CD4-positive, alpha-beta T cell (primary cell): Measurements from ENCODE around the gene CTNNA2. TPM values are rescaled to one million over a fixed set of nuclear protein-coding genes. Genes with fewer than 3 reads are reported as not detected.

Experiments used
- ATAC-seq: fragments of 200-7000 bp; cut with Tn5 transposase; one replicate; pipeline ENCODE4 v1.10.0; 2022; ENCODE audit warnings: mild to moderate bottlenecking; ENCODE audit not compliant: poor library complexity
- CTCF ChIA-PET: fragments of 350-600 bp; sonication (Branson Sonifier 250); formaldehyde crosslinking; loops from one replicate; lab custom pipeline; 2021; ENCODE audit warnings: antibody characterized with exemption, inconsistent platforms; lab: Charles Lee
- POLR2A ChIA-PET: fragments of 350-600 bp; sonication (Branson Sonifier 250); formaldehyde crosslinking; loops from one replicate; lab custom pipeline; 2021; ENCODE audit warnings: antibody characterized with exemption, inconsistent platforms; lab: Charles Lee
- DNase-seq, 14 experiments: peaks; one replicate each; pipeline ENCODE4 v3.0.0-alpha.2; 2013 to 2020; ENCODE audit warnings: mixed read lengths in 2 of 14
- H3K27ac ChIP-seq, 2 donors: one replicate each; pipeline versions ENCODE4 v1.5.1 to v1.7.0; 2013; ENCODE audit warnings: low read length in 2 of 2, low read depth in 1 of 2, mild to moderate bottlenecking in 1 of 2
- H3K27me3 ChIP-seq, 2 experiments: 1 replicate in 1 of 2; 2 replicates in 1 of 2; pipeline versions ENCODE4 v1.6.1 to v1.7.0; 2013; ENCODE audit warnings: low read length in 2 of 2, control low read depth in 1 of 2, mild to moderate bottlenecking in 1 of 2, moderate library complexity in 1 of 2; ENCODE audit not compliant: insufficient read depth in 2 of 2, control insufficient read depth in 1 of 2
- H3K36me3 ChIP-seq: one replicate; pipeline ENCODE4 v1.6.1; 2013; ENCODE audit warnings: low read length, control low read depth; ENCODE audit not compliant: insufficient read depth
- H3K4me1 ChIP-seq: one replicate; pipeline ENCODE4 v1.6.1; 2013; ENCODE audit warnings: low read length, control low read depth; ENCODE audit not compliant: insufficient read depth
- H3K4me3 ChIP-seq: one replicate; pipeline ENCODE4 v1.5.1; 2013; ENCODE audit warnings: mild to moderate bottlenecking, low read length, moderate library complexity
- H3K9me3 ChIP-seq, 2 experiments: 1 replicate in 1 of 2; 2 replicates in 1 of 2; pipeline versions ENCODE4 v1.6.1 to v1.7.0; 2013; ENCODE audit warnings: low read length in 2 of 2, mild to moderate bottlenecking in 2 of 2, control low read depth in 1 of 2, moderate library complexity in 1 of 2; ENCODE audit not compliant: control insufficient read depth in 1 of 2, insufficient read depth in 1 of 2
- H3K27ac Mint-ChIP-seq: one replicate; pipeline ENCODE4 v1.8.0; 2020; ENCODE audit warnings: mixed read lengths
- H3K27me3 Mint-ChIP-seq: one replicate; pipeline ENCODE4 v1.8.0; 2021; ENCODE audit warnings: mixed read lengths
- H3K36me3 Mint-ChIP-seq: one replicate; pipeline ENCODE4 v1.8.0; 2021; ENCODE audit warnings: low read depth, mixed read lengths
- H3K4me1 Mint-ChIP-seq: one replicate; pipeline ENCODE4 v1.8.0; 2021; ENCODE audit warnings: low read depth, mixed read lengths
- H3K4me3 Mint-ChIP-seq: one replicate; pipeline ENCODE4 v1.8.0; 2020; ENCODE audit warnings: mild to moderate bottlenecking, mixed read lengths
- H3K9me3 Mint-ChIP-seq: one replicate; pipeline ENCODE4 v1.8.0; 2020; ENCODE audit warnings: mixed read lengths
- CTCF ChIP-seq: fragments of 200-600 bp; IDR thresholded peaks from one replicate; pipeline ENCODE4 v1.8.0; 2022; ENCODE audit warnings: antibody characterized with exemption, mild to moderate bottlenecking
- intact Hi-C, 2 experiments: fragments of 100-400 bp; cut with DNase I in 1 of 2; cut with micrococcal nuclease in 1 of 2; formaldehyde crosslinking; loops; one replicate each; pipeline versions ENCODE4 v1.15.1 to v1.9.0; 2023 to 2025; cut with DNase I, micrococcal nuclease
- total RNA-seq, 174 experiments: library from RNA in 2 of 174; stranded (reverse) in 2 of 174; gene quantifications; one replicate each; pipeline ENCODE4 v1.2.3 and lab custom pipeline; 2021 to 2026

CTNNA2 gene
- total RNA-seq, 2 experiments from 2014 or later: not detected

- Histone ChIP-seq H3K9me3 (peaks cover 0 to 8% of the 10 kb centered on the region in 2 experiments), H3K27me3 (no peaks in the 10 kb centered on the region), H3K27ac (no peak overlapping the region), H3K36me3 (no peaks in the 10 kb centered on the region), H3K4me3 (no peak overlapping the region), H3K4me1 (no peaks in the 10 kb centered on the region)
- ChIA-PET POLR2A (no interaction called here), CTCF (no interaction called here)
- Mint-ChIP-seq H3K36me3 (no peaks in the 10 kb centered on the region), H3K27ac (no peak overlapping the region), H3K27me3 (no peaks in the 10 kb centered on the region), H3K9me3 (peaks cover 16% of the 10 kb centered on the region), H3K4me3 (no peak overlapping the region), H3K4me1 (no peaks in the 10 kb centered on the region)
- DNase-seq (no peak), ATAC-seq (no peak)
- no peak for TF ChIP-seq CTCF
- intact Hi-C loops: no loop called here
Observed at GRCh38 chr2:79824086-79824786, 311.4 kb downstream of the CTNNA2 start.

GRCh38 chr2:79827881-79828280, 315.0 kb downstream of the CTNNA2 start:
- Mint-ChIP-seq H3K4me1 (no peaks in the 10 kb centered on the region), H3K9me3 (peaks cover 9% of the 10 kb centered on the region), H3K27me3 (no peaks in the 10 kb centered on the region), H3K36me3 (no peaks in the 10 kb centered on the region), H3K4me3 (no peak overlapping the region), H3K27ac (no peak overlapping the region)
- CTCF ChIA-PET: no interaction called here
- ATAC-seq: no peak
- no peaks in the 10 kb centered on the region for H3K36me3 ChIP-seq
- H3K4me1 ChIP-seq: no peaks in the 10 kb centered on the region
- intact Hi-C loops: no loop called here
- H3K27me3 ChIP-seq: no peaks in the 10 kb centered on the region
- peaks cover 0 to 13% of the 10 kb centered on the region in 2 experiments for H3K9me3 ChIP-seq
- DNase-seq: no peak
- POLR2A ChIA-PET: no interaction called here
- H3K4me3 ChIP-seq: no peak overlapping the region
- no peak overlapping the region for H3K27ac ChIP-seq
- no peak for TF ChIP-seq CTCF

GRCh38 chr2:79830501-79830900, 317.6 kb downstream of the CTNNA2 start:
- H3K36me3 Mint-ChIP-seq: no peaks in the 10 kb centered on the region
- ATAC-seq (no peak), DNase-seq (no peak)
- H3K9me3 Mint-ChIP-seq: peaks cover 3% of the 10 kb centered on the region
- no peak for TF ChIP-seq CTCF
- no peak overlapping the region for H3K4me3 ChIP-seq
- no peak overlapping the region for H3K27ac Mint-ChIP-seq
- H3K4me1 Mint-ChIP-seq: no peaks in the 10 kb centered on the region
- intact Hi-C loops: no loop called here
- no peak overlapping the region for H3K4me3 Mint-ChIP-seq
- ChIA-PET POLR2A (no interaction called here), CTCF (no interaction called here)
- H3K27me3 Mint-ChIP-seq: no peaks in the 10 kb centered on the region
- H3K27ac ChIP-seq: no peak overlapping the region
- peaks cover 0 to 10% of the 10 kb centered on the region in 2 experiments for H3K9me3 ChIP-seq
- no peaks in the 10 kb centered on the region for H3K27me3 ChIP-seq
- H3K36me3 ChIP-seq: no peaks in the 10 kb centered on the region
- H3K4me1 ChIP-seq: no peaks in the 10 kb centered on the region
